MM.1S (cell line): Measurements from ENCODE around the gene ATP6V1B1.

Experiments used
- EZH2 ChIP-seq: fragments of 300-600 bp; sonication (generic); optimal IDR thresholded peaks from 2 replicates; pipeline ENCODE3; 2017; ENCODE audit warnings: low read depth, mild to moderate bottlenecking, antibody characterized with exemption, low read length, mixed read lengths
- EZH2phosphoT487 ChIP-seq: fragments of 300-600 bp; sonication (generic); IDR thresholded peaks from 2 replicates; pipeline ENCODE4 v1.6.1; 2018; ENCODE audit warnings: antibody characterized with exemption, low read length
- TF ChIP-seq, protein P1 (sequence below): fragments of 300-600 bp; sonication (generic); IDR thresholded peaks from 2 replicates; pipeline ENCODE4 v1.5.1; 2016; ENCODE audit warnings: antibody characterized with exemption, low read length, mixed read lengths

DNA sequence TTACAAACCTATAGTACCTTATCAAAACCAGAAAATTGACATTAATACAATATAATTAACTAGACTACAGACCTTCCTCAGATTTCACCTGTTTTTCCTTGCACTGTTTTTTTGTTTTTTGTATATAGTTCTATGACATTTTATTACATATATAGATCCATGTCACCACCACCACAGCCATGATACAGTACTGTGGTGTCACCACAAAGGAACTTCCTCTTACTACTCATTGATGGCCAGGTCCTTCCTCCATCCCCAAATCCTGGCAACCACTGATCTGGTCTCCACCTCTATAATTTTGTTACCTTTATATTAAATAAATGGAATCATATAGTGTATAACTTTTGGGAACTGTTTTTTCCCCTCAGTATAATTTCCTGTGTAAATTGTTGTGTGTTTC is 19.4 kb upstream of the ATP6V1B1 start:
- TF ChIP-seq, protein P1, sequence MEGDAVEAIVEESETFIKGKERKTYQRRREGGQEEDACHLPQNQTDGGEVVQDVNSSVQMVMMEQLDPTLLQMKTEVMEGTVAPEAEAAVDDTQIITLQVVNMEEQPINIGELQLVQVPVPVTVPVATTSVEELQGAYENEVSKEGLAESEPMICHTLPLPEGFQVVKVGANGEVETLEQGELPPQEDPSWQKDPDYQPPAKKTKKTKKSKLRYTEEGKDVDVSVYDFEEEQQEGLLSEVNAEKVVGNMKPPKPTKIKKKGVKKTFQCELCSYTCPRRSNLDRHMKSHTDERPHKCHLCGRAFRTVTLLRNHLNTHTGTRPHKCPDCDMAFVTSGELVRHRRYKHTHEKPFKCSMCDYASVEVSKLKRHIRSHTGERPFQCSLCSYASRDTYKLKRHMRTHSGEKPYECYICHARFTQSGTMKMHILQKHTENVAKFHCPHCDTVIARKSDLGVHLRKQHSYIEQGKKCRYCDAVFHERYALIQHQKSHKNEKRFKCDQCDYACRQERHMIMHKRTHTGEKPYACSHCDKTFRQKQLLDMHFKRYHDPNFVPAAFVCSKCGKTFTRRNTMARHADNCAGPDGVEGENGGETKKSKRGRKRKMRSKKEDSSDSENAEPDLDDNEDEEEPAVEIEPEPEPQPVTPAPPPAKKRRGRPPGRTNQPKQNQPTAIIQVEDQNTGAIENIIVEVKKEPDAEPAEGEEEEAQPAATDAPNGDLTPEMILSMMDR, result no peak
- TF ChIP-seq EZH2phosphoT487 (no peak), EZH2 (no peak)
